Gastrocnemius medialis (tissue), 4 donors: Measurements from ENCODE around the gene KLHDC8B.

Source experiments
- CTCF ChIP-seq, 5 experiments: fragments of 450-650 bp in 3 of 5; fragments of 200-600 bp in 2 of 5; sonication (generic) in 2 of 5; IDR thresholded peaks in 4 of 5; conservative IDR thresholded peaks in 1 of 5; 1 replicate in 4 of 5; 2 replicates in 1 of 5; pipeline ENCODE4 v1.5.1; 2016 to 2019; ENCODE audit warnings: antibody characterized with exemption in 5 of 5, mild to moderate bottlenecking in 3 of 5, moderate library complexity in 3 of 5
- POLR2A ChIP-seq, 2 donors: fragments of 450-650 bp; IDR thresholded peaks; one replicate each; pipeline ENCODE4 v1.6.1; 2017; ENCODE audit warnings: antibody characterized with exemption in 2 of 2, mild to moderate bottlenecking in 2 of 2, moderate library complexity in 2 of 2

DNA sequence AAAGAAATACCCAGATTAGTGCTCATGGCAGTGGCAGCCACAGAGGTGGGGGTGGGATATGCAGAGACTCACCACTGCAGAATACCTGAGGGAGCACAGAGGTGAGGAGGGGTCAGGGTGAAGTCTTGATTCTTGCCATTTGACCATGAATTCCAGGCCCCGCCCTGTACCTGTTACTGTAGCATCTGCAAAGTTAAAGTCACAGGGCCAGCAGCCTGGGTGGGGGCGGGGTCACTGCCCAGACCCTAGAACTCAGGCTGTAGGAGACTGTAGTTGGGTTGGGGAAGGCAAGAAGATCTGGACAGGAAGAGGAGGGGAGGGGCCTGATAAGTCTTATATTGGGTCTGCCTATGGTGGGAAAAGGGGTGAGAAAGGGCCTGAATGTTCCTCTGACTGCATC, 19.8 kb upstream of the KLHDC8B start:
- TF ChIP-seq CTCF (IDR thresholded peaks at IDR 0.05 in 4 of 5, conservative IDR thresholded peaks at IDR 0.05 in 1 of 5) (no peak), POLR2A (IDR thresholded peaks at IDR 0.05) (no peak)
